MM.1S (cell line): ENCODE measurements around the gene RABL3.

Experiments
- EZH2 ChIP-seq: fragments of 300-600 bp; sonication (generic); optimal IDR thresholded peaks from 2 replicates; pipeline ENCODE3; 2017; ENCODE audit warnings: low read depth, mild to moderate bottlenecking, antibody characterized with exemption, low read length, mixed read lengths
- EZH2phosphoT487 ChIP-seq: fragments of 300-600 bp; sonication (generic); IDR thresholded peaks from 2 replicates; pipeline ENCODE4 v1.6.1; 2018; ENCODE audit warnings: antibody characterized with exemption, low read length
- TF ChIP-seq, protein P1 (sequence below): fragments of 300-600 bp; sonication (generic); IDR thresholded peaks from 2 replicates; pipeline ENCODE4 v1.5.1; 2016; ENCODE audit warnings: antibody characterized with exemption, low read length, mixed read lengths

DNA sequence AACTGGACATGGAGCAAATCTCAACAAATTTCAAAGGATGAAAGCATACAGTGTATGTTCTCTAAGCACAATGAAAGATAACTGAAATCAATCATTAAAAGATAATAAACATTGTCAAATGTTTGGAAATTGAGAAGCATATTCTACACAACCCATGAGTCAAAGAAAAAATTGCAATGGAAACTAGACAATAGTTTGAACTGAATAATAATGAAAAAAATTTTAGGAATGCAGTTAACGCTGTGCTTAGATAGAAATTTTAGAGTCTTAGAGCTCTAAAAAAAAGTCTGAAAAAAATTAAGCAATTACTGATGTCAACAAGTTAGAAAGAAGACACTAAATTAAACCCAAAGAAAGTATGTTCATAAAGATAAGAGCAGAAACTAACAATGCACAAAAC, 15.5 kb downstream of the RABL3 start:
- TF ChIP-seq, protein P1, sequence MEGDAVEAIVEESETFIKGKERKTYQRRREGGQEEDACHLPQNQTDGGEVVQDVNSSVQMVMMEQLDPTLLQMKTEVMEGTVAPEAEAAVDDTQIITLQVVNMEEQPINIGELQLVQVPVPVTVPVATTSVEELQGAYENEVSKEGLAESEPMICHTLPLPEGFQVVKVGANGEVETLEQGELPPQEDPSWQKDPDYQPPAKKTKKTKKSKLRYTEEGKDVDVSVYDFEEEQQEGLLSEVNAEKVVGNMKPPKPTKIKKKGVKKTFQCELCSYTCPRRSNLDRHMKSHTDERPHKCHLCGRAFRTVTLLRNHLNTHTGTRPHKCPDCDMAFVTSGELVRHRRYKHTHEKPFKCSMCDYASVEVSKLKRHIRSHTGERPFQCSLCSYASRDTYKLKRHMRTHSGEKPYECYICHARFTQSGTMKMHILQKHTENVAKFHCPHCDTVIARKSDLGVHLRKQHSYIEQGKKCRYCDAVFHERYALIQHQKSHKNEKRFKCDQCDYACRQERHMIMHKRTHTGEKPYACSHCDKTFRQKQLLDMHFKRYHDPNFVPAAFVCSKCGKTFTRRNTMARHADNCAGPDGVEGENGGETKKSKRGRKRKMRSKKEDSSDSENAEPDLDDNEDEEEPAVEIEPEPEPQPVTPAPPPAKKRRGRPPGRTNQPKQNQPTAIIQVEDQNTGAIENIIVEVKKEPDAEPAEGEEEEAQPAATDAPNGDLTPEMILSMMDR = no peak
- TF ChIP-seq EZH2 (no peak), EZH2phosphoT487 (no peak)
